PC-9 (cell line): ENCODE results near the gene TMEFF1. TPM values are rescaled to one million over a fixed set of nuclear protein-coding genes. Genes with fewer than 3 reads are reported as not detected.

Experiments
- BruUV-seq: library from RNA; stranded (reverse); fragments of 400-500 nt; replicated peaks from 2 replicates; lab custom pipeline; 2021; lab: Mats Ljungman, UMichigan
- CTCF ChIA-PET: fragments of 300-600 bp; sonication (Branson Sonifier 250); formaldehyde crosslinking; loops from one replicate; lab custom pipeline; 2022; ENCODE audit warnings: antibody characterized with exemption; lab: Charles Lee
- POLR2A ChIA-PET: fragments of 300-600 bp; sonication (Branson Sonifier 250); formaldehyde crosslinking; loops from one replicate; lab custom pipeline; 2022; ENCODE audit warnings: antibody characterized with exemption; ENCODE audit not compliant: unreplicated experiment; lab: Charles Lee
- DNase-seq, 2 experiments: peaks; one replicate each; pipeline versions ENCODE4 v3.0.0 to v3.0.0-alpha.2; 2015 to 2022; ENCODE audit warnings: mixed read lengths in 1 of 2
- H2AFZ ChIP-seq: fragments of 200-600 bp; sonication (generic); 2 replicates; pipeline ENCODE4 v1.8.1; 2017; ENCODE audit warnings: antibody characterized with exemption
- H3F3A ChIP-seq: fragments of 200-600 bp; sonication (generic); 2 replicates; pipeline ENCODE4 v1.8.1; 2017; ENCODE audit warnings: antibody characterized with exemption, mild to moderate bottlenecking, low read depth; ENCODE audit not compliant: insufficient read depth
- H3K27ac ChIP-seq: fragments of 200-600 bp; sonication (generic); 2 replicates; pipeline ENCODE4 v1.6.1; 2016; ENCODE audit warnings: mixed run types
- H3K27me3 ChIP-seq: fragments of 200-600 bp; sonication (generic); 2 replicates; pipeline ENCODE4 v1.6.1; 2016; ENCODE audit warnings: low read depth, mixed run types; ENCODE audit not compliant: insufficient read depth
- H3K36me3 ChIP-seq: fragments of 200-600 bp; sonication (generic); 2 replicates; pipeline ENCODE4 v1.6.1; 2016; ENCODE audit warnings: low read depth, mixed run types
- H3K4me1 ChIP-seq: fragments of 200-600 bp; sonication (generic); replicated peaks from 2 replicates; pipeline ENCODE4 v1.6.1; 2016; ENCODE audit warnings: mixed run types; ENCODE audit not compliant: insufficient read depth
- H3K4me2 ChIP-seq: fragments of 200-600 bp; sonication (generic); 2 replicates; pipeline ENCODE4 v1.6.1; 2017; ENCODE audit warnings: mixed run types
- H3K4me3 ChIP-seq: fragments of 200-600 bp; sonication (generic); 2 replicates; pipeline ENCODE4 v1.6.1; 2016; ENCODE audit warnings: mixed run types
- H3K79me2 ChIP-seq: fragments of 200-600 bp; sonication (generic); 2 replicates; pipeline ENCODE4 v1.6.1; 2017; ENCODE audit warnings: low read depth, mixed run types
- H3K9me2 ChIP-seq: fragments of 200-600 bp; sonication (generic); 2 replicates; pipeline ENCODE4 v1.8.1; 2017; ENCODE audit warnings: mild to moderate bottlenecking; ENCODE audit not compliant: insufficient read depth
- H3K9me3 ChIP-seq: fragments of 200-600 bp; sonication (generic); 2 replicates; pipeline ENCODE4 v1.8.1; 2016; ENCODE audit warnings: low read depth; ENCODE audit not compliant: insufficient read depth
- H4K20me1 ChIP-seq: fragments of 200-600 bp; sonication (generic); 2 replicates; pipeline ENCODE4 v1.8.1; 2017; ENCODE audit not compliant: insufficient read depth
- CTCF ChIP-seq: fragments of 200-600 bp; sonication (generic); conservative IDR thresholded peaks from 2 replicates; pipeline ENCODE4 v1.6.1; 2017; ENCODE audit warnings: mixed run types, antibody characterized with exemption, mild to moderate bottlenecking, moderate library complexity
- EZH2 ChIP-seq: fragments of 200-600 bp; sonication (generic); IDR thresholded peaks from 2 replicates; pipeline ENCODE4 v1.8.0; 2017; ENCODE audit warnings: antibody characterized with exemption, low read depth
- intact Hi-C: fragments of 100-400 bp; cut with micrococcal nuclease; formaldehyde crosslinking; loops from one replicate; pipeline ENCODE4 v1.10.0; 2022; ENCODE audit not compliant: unreplicated experiment
- total RNA-seq: library from RNA; stranded (reverse); gene quantifications from 2 replicates; pipeline ENCODE4 v1.2.3, GENCODE V29; 2021

Gene TMEFF1
- total RNA-seq, 1 experiment from 2014 or later: 1.1 TPM

DNA sequence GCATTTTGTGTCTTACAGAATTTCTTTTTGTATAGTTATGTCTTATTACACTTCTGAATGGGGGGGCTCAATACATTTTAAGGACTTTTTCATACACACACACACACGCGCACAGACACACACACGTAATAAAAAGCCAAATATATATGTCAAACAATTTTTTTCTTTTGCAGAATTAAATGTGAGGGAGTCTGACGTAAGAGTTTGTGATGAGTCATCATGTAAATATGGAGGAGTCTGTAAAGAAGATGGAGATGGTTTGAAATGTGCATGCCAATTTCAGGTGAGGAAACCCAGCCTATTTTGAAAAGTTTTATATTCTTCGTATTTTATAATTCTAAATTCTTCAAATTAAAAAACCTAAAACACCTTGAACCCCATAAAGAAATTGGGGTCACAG lies 25.6 kb downstream of the TMEFF1 start:
- no peaks in the 10 kb centered on the region for H3K79me2 ChIP-seq
- H3K9me3 ChIP-seq: no peaks in the 10 kb centered on the region
- H3K27ac ChIP-seq: no peak overlapping the region
- H3K27me3 ChIP-seq: no peaks in the 10 kb centered on the region
- no TSS peak for BruUV-seq
- ChIA-PET CTCF (no interaction called here), POLR2A (no interaction called here)
- no peaks in the 10 kb centered on the region for H3K36me3 ChIP-seq
- no peak overlapping the region for H3K4me3 ChIP-seq
- no peaks in the 10 kb centered on the region for H3F3A ChIP-seq
- H2AFZ ChIP-seq: no peak overlapping the region
- H4K20me1 ChIP-seq: no peaks in the 10 kb centered on the region
- DNase-seq: no peak
- H3K4me1 ChIP-seq: no peaks in the 10 kb centered on the region; the same call in 1 of the 2 replicates
- H3K9me2 ChIP-seq: no peaks in the 10 kb centered on the region
- H3K4me2 ChIP-seq: no peak overlapping the region
- TF ChIP-seq EZH2 (no peak), CTCF (no peak)
- intact Hi-C loops: no loop called here

DNA sequence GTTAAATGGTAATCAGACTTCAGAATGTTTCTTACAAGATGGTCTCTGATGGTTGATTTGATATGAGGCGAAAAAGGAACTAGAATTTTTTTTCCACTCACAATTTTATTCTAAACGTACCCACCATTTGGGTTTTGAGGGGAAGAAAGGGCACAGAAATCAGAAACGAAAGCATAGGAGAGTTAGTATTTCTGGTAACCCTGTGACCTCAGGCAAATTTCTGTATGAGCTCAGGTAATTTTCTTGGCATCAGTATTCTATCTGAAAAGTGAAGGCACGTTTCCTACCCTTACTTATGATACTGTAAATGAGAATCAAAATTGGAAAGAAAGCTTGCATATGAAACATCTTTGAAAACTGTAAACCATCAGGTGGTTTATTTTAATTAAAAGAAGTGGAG lies 26.5 kb downstream of the TMEFF1 start:
- no TSS peak for BruUV-seq
- no peak overlapping the region for H3K27ac ChIP-seq
- H3K4me1 ChIP-seq: no peaks in the 10 kb centered on the region; the same call in 1 of the 2 replicates
- ChIA-PET POLR2A (no interaction called here), CTCF (no interaction called here)
- H3K79me2 ChIP-seq: no peaks in the 10 kb centered on the region
- H3K27me3 ChIP-seq: no peaks in the 10 kb centered on the region
- H3K36me3 ChIP-seq: no peaks in the 10 kb centered on the region
- H3K4me3 ChIP-seq: no peak overlapping the region
- no peak overlapping the region for H3K4me2 ChIP-seq
- no peaks in the 10 kb centered on the region for H3F3A ChIP-seq
- no peaks in the 10 kb centered on the region for H3K9me2 ChIP-seq
- DNase-seq: no peak
- intact Hi-C loops: no loop called here
- H4K20me1 ChIP-seq: no peaks in the 10 kb centered on the region
- TF ChIP-seq EZH2 (no peak), CTCF (no peak)
- no peak overlapping the region for H2AFZ ChIP-seq
- H3K9me3 ChIP-seq: no peaks in the 10 kb centered on the region

DNA sequence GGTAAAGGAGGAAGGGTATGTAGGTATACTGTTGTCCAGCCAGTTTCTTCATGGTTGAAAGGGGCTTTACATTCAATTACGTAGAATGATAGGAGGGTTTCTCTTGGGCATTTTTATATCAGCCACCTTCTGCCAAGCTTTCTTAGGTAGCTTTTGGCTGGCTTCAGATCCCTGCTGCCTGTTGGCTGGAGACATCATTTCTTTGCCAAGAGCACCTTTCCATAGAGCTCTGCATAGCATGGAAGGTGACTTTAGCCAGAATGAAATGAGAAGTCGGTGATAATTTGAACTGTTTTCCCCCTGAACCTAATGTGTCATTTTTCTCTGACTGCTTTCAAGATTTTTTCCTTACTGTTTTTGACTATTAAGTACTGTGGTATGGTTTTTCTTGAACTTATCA lies 26.9 kb downstream of the TMEFF1 start:
- Histone ChIP-seq H3K27ac (no peak overlapping the region), H3F3A (no peaks in the 10 kb centered on the region), H3K4me3 (no peak overlapping the region), H3K27me3 (no peaks in the 10 kb centered on the region), H4K20me1 (no peaks in the 10 kb centered on the region), H3K9me2 (no peaks in the 10 kb centered on the region), H2AFZ (no peak overlapping the region), H3K9me3 (no peaks in the 10 kb centered on the region), H3K4me2 (no peak overlapping the region), H3K4me1 (no peaks in the 10 kb centered on the region; the same call in 1 of the 2 replicates), H3K79me2 (no peaks in the 10 kb centered on the region), H3K36me3 (no peaks in the 10 kb centered on the region)
- BruUV-seq: no TSS peak
- no peak for DNase-seq
- ChIA-PET CTCF (no interaction called here), POLR2A (no interaction called here)
- intact Hi-C loops: loop anchor here (10.0 kb wide), 1 partner anchor 145 kb away; the partner anchor contains the start of gene TEX10
- TF ChIP-seq CTCF (no peak), EZH2 (no peak)
